RWPE2 (cell line): ENCODE results near the gene CD79A.
"Not testable (repeated sequence)": the region's sequence is repeated elsewhere in the genome, so short reads cannot be mapped to it uniquely, and the experiment has no call there.

Experiments
- ATAC-seq: fragments of 200-7000 bp; cut with Tn5 transposase; 3 replicates; pipeline ENCODE4 v1.9.1; 2021; ENCODE audit warnings: low read depth
- DNase-seq: peaks from one replicate; pipeline ENCODE4 v3.0.0-alpha.2; 2020; ENCODE audit warnings: low spot score
- H3K27ac ChIP-seq: fragments of 450-650 bp; 2 replicates; pipeline ENCODE4 v1.5.1; 2017; ENCODE audit warnings: mild to moderate bottlenecking; ENCODE audit not compliant: poor library complexity, severe bottlenecking
- H3K27me3 ChIP-seq: fragments of 250-450 bp; sonication (Bioruptor Pico); 2 replicates; pipeline ENCODE4 v1.5.1; 2021; ENCODE audit warnings: mild to moderate bottlenecking, moderate library complexity; ENCODE audit not compliant: insufficient read depth, poor library complexity, severe bottlenecking
- H3K36me3 ChIP-seq: fragments of 250-450 bp; sonication (Bioruptor Pico); 2 replicates; pipeline ENCODE4 v1.5.1; 2020; ENCODE audit warnings: low read depth, mild to moderate bottlenecking, moderate library complexity
- H3K4me1 ChIP-seq: fragments of 250-450 bp; sonication (Bioruptor Pico); 2 replicates; pipeline ENCODE4 v1.5.1; 2021; ENCODE audit warnings: mild to moderate bottlenecking, moderate library complexity; ENCODE audit not compliant: insufficient read depth, poor library complexity, severe bottlenecking
- H3K4me3 ChIP-seq: fragments of 250-450 bp; sonication (Bioruptor Pico); 2 replicates; pipeline ENCODE4 v1.5.1; 2021; ENCODE audit warnings: mild to moderate bottlenecking, moderate library complexity; ENCODE audit not compliant: severe bottlenecking
- H3K9me3 ChIP-seq: fragments of 250-450 bp; sonication (Bioruptor Pico); 2 replicates; pipeline ENCODE4 v1.5.1; 2021; ENCODE audit warnings: mild to moderate bottlenecking, moderate library complexity; ENCODE audit not compliant: severe bottlenecking
- CTCF ChIP-seq: fragments of 450-650 bp; IDR thresholded peaks from one replicate; pipeline ENCODE4 v1.5.1; 2017; ENCODE audit warnings: mild to moderate bottlenecking, moderate library complexity; ENCODE audit not compliant: poor library complexity, severe bottlenecking

CD79A gene

GRCh38 chr19:41871573-41872383 lies 5.3 kb upstream of the CD79A start:
- H3K9me3 ChIP-seq = no peaks in the 10 kb centered on the region
- H3K27ac ChIP-seq = no peak overlapping the region
- ATAC-seq = peak; percentile 1; the same call in 1 of the 3 replicates
- no peaks in the 10 kb centered on the region for H3K27me3 ChIP-seq
- TF ChIP-seq CTCF = no peak
- H3K4me1 ChIP-seq = no peaks in the 10 kb centered on the region
- DNase-seq = no peak
- no peak overlapping the region for H3K4me3 ChIP-seq
- peaks cover 52% of the 10 kb centered on the region for H3K36me3 ChIP-seq

DNA sequence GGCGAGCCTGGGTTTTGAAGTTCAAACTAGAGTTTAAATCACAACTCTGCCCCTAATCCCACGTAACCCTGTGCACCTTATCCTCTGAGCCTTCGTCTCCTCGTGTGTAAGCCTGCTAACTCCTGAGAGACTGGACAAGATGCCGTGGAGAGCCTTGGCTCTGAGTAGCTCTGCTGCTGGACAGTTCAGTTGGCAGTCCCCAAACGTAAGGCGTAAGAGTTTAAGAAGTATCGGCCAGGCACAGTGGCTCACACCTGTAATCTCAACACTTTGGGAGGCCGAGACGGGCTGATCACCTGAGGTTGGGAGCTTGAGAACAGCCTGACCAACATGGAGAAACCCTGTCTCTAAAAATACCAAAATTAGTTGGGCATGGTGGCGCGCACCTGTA lies 4.7 kb upstream of the CD79A start:
- H3K27ac ChIP-seq = peak overlapping the region; percentile 18
- no peak overlapping the region for H3K4me3 ChIP-seq

DNA sequence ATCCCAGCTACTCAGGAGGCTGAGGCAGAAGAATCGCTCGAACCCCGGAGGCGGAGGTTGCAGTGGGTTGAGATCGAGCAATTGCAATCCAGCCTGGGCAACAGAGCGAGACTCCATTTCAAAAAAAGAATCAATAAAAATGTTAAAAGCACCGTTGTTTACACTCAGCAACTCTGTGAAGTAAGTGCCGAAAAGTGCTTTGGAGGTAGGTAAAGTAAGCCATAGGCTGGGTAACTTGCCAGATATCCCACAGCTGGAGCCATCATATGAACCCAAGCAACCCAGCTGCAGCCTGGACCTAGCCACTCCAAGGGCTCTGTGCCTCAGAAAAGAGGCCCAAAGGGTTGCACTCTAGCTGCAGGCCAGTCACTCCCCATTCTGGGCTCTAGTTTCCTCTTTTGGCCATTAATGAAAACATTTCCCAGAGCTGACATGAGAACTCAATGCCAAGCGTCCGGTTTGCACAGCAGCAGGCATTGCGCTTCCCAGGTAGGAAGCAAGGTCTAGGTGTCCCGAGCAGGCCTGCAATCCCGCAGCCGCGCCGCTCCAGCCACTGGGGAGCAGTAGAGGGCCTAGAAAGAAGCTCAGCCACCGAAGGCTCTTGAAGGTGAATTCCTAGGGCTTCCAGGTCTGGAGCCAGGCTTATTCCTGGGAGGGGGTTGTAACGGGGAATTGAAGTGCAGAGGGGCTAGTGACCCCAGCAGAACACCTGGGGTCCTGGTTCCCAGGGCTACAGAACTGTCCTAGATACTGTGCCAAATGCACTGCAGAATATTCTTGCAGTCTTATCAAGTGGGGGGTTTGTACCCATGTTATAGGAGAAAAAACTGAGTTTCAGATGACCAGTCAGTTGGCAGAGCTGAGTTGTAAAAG lies 4.1 kb upstream of the CD79A start:
- Histone ChIP-seq H3K9me3 (no peaks in the 10 kb centered on the region), H3K36me3 (peaks cover 40% of the 10 kb centered on the region), H3K4me3 (no peak overlapping the region), H3K27ac (peak overlapping the region; percentile 18), H3K27me3 (no peaks in the 10 kb centered on the region), H3K4me1 (no peaks in the 10 kb centered on the region)
- DNase-seq (peak; percentile 86), ATAC-seq (peak; percentile 84)
- peak; percentile 79 for TF ChIP-seq CTCF

More for the DNA sequence above, 4.7 kb upstream of the CD79A start:
- ATAC-seq (peak; percentile 4; the same call in 1 of the 3 replicates), DNase-seq (no peak)
- TF ChIP-seq CTCF = no peak
- H3K4me1 ChIP-seq = no peaks in the 10 kb centered on the region
- H3K9me3 ChIP-seq = no peaks in the 10 kb centered on the region
- H3K36me3 ChIP-seq = peaks cover 46% of the 10 kb centered on the region
- no peaks in the 10 kb centered on the region for H3K27me3 ChIP-seq

DNA sequence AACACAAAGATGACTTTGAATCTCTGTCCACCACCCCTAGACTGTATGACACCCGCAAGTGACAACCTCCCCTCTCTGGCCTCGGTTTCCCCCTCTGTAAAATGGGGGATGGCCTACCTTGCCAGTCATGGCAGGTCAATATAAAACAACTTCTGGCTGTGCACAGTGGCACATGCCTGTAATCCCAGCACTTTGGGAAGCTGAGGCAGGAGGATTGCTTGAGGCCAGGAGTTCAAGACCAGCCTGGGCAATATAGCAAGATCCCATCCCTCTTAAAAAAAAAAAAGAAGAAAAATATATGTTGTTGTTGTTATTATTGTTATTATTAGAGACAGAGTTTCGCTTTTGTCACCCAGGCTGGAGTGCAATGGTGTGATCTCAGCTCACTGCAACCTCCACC lies 1.1 kb upstream of the CD79A start:
- H3K9me3 ChIP-seq, H3K27ac ChIP-seq, ATAC-seq, H3K4me3 ChIP-seq, H3K4me1 ChIP-seq, H3K27me3 ChIP-seq, DNase-seq: not testable (repeated sequence)
- H3K36me3 ChIP-seq = peaks cover 10% of the 10 kb centered on the region

GRCh38 chr19:41877916-41878905 lies 1.1 kb downstream of the CD79A start:
- Histone ChIP-seq H3K27ac (no peak overlapping the region), H3K4me1 (no peaks in the 10 kb centered on the region), H3K36me3 (no peaks in the 10 kb centered on the region), H3K4me3 (no peak overlapping the region), H3K9me3 (no peaks in the 10 kb centered on the region), H3K27me3 (no peaks in the 10 kb centered on the region)
- TF ChIP-seq CTCF = no peak
- no peak for DNase-seq
- ATAC-seq = no peak
